HCT116 (cell line): Measurements from ENCODE around the gene LRRC3. TPM values are rescaled to one million over a fixed set of nuclear protein-coding genes. Genes with fewer than 3 reads are reported as not detected.

Source experiments
- ATAC-seq: fragments of 200-7000 bp; cut with Tn5 transposase; 2 replicates; pipeline ENCODE4 v1.9.1; 2020; ENCODE audit warnings: mild to moderate bottlenecking, moderate library complexity
- BruUV-seq: library from RNA; stranded (reverse); fragments of 400-500 nt; replicated peaks from 2 replicates; lab custom pipeline; 2021; lab: Mats Ljungman, UMichigan
- CTCF ChIA-PET: fragments of 300-600 bp; sonication (Branson Sonifier 250); formaldehyde crosslinking; loops from one replicate; lab custom pipeline; 2021; ENCODE audit warnings: antibody characterized with exemption; lab: Charles Lee
- POLR2A ChIA-PET: fragments of 300-600, 350-600 bp; sonication (Branson Sonifier 250); formaldehyde crosslinking; loops from one replicate; lab custom pipeline; 2021; ENCODE audit warnings: antibody characterized with exemption; lab: Charles Lee
- RAD21 ChIA-PET, 2 experiments: fragments of 300-600 bp; sonication (Branson Sonifier 250); formaldehyde crosslinking; loops; one replicate each; lab custom pipeline; 2023; ENCODE audit warnings: low total read pairs in 2 of 2; ENCODE audit not compliant: uncharacterized antibody in 2 of 2, unreplicated experiment in 2 of 2, low non-redundant PET in 1 of 2; lab: Charles Lee
- DNase-seq: peaks from one replicate; pipeline ENCODE4 v3.0.0-alpha.2; 2010; ENCODE audit warnings: low read depth, low spot score
- H2AFZ ChIP-seq: fragments of 200-600 bp; shearing (Covaris generic), sonication (generic); 2 replicates; pipeline ENCODE4 v1.6.1; 2017; ENCODE audit warnings: low read depth, mixed run types, mixed read lengths, antibody characterized with exemption, low read length; ENCODE audit not compliant: poor library complexity, severe bottlenecking
- H3K27ac ChIP-seq: 2 replicates; pipeline ENCODE4 v1.5.1; 2012; ENCODE audit warnings: low read depth, low read length
- H3K27me3 ChIP-seq: fragments of 200-600 bp; sonication (generic); 2 replicates; pipeline ENCODE4 v1.6.1; 2016; ENCODE audit warnings: mixed run types, low read length, mixed read lengths; ENCODE audit not compliant: insufficient read depth
- H3K36me3 ChIP-seq, 2 experiments: fragments of 200-500 bp in 1 of 2; fragments of 200-600 bp in 1 of 2; sonication (Bioruptor generic) in 1 of 2; sonication (generic) in 1 of 2; 2 replicates each; pipeline versions ENCODE4 v1.5.1 to v1.6.1; 2014 to 2016; ENCODE audit warnings: low read length in 2 of 2, inconsistent platforms in 1 of 2, mixed read lengths in 1 of 2, mixed run types in 1 of 2; ENCODE audit not compliant: insufficient read depth in 2 of 2, control insufficient read depth in 1 of 2
- H3K4me1 ChIP-seq, 2 experiments: fragments of 200-600 bp in 1 of 2; sonication (generic) in 1 of 2; 2 replicates each; pipeline versions ENCODE4 v1.5.1 to v1.6.1; 2012 to 2017; ENCODE audit warnings: low read length in 2 of 2, inconsistent platforms in 1 of 2, mild to moderate bottlenecking in 1 of 2, mixed read lengths in 1 of 2, mixed run types in 1 of 2, moderate library complexity in 1 of 2; ENCODE audit not compliant: insufficient read depth in 2 of 2, control insufficient read depth in 1 of 2
- H3K4me2 ChIP-seq: fragments of 200-600 bp; sonication (generic); 2 replicates; pipeline ENCODE4 v1.6.1; 2017; ENCODE audit warnings: mixed run types, low read length, mixed read lengths
- H3K4me3 ChIP-seq, 2 experiments: fragments of 200-600 bp in 1 of 2; sonication (generic) in 1 of 2; replicated peaks in 1 of 2; 2 replicates each; pipeline ENCODE4 v1.5.1; 2011 to 2016; ENCODE audit warnings: low read length in 2 of 2, control low read depth in 1 of 2, low read depth in 1 of 2, mild to moderate bottlenecking in 1 of 2, mixed read lengths in 1 of 2, mixed run types in 1 of 2
- H3K79me2 ChIP-seq: fragments of 200-600 bp; sonication (generic); 2 replicates; pipeline ENCODE4 v1.6.1; 2017; ENCODE audit warnings: mild to moderate bottlenecking, mixed run types, low read length, moderate library complexity, mixed read lengths; ENCODE audit not compliant: insufficient read depth
- H3K9ac ChIP-seq: fragments of 200-600 bp; sonication (generic); 2 replicates; pipeline ENCODE4 v1.6.1; 2016; ENCODE audit warnings: low read length, mixed read lengths
- H3K9me2 ChIP-seq: fragments of 200-600 bp; sonication (generic), shearing (Covaris generic); 2 replicates; pipeline ENCODE4 v1.6.1; 2017; ENCODE audit warnings: mixed run types, mild to moderate bottlenecking, moderate library complexity; ENCODE audit not compliant: insufficient read depth
- H3K9me3 ChIP-seq, 2 experiments: fragments of 200-500 bp in 1 of 2; fragments of 200-600 bp in 1 of 2; sonication (Bioruptor generic) in 1 of 2; sonication (generic) in 1 of 2; 2 replicates each; pipeline ENCODE4 v1.6.1; 2014 to 2017; ENCODE audit warnings: low read length in 2 of 2, mixed read lengths in 2 of 2, inconsistent platforms in 1 of 2, low read depth in 1 of 2, mild to moderate bottlenecking in 1 of 2, mixed run types in 1 of 2, moderate library complexity in 1 of 2; ENCODE audit not compliant: control insufficient read depth in 1 of 2, insufficient read depth in 1 of 2
- H4K20me1 ChIP-seq: fragments of 200-600 bp; sonication (generic), shearing (Covaris generic); 2 replicates; pipeline ENCODE4 v1.6.1; 2017; ENCODE audit warnings: mixed run types, mild to moderate bottlenecking, moderate library complexity; ENCODE audit not compliant: insufficient read depth
- CBX3 ChIP-seq: IDR thresholded peaks from 2 replicates; pipeline ENCODE4 v1.6.1; 2012; ENCODE audit warnings: low read depth
- CEBPB ChIP-seq: IDR thresholded peaks from 2 replicates; pipeline ENCODE4 v1.6.1; 2012; ENCODE audit warnings: low read depth
- EZH2phosphoT487 ChIP-seq: fragments of 200-600 bp; IDR thresholded peaks from 2 replicates; pipeline ENCODE4 v1.6.1; 2018; ENCODE audit warnings: antibody characterized with exemption, borderline replicate concordance
- JUND ChIP-seq: IDR thresholded peaks from 2 replicates; pipeline ENCODE4 v1.6.1; 2012
- RAD21 ChIP-seq: IDR thresholded peaks from 2 replicates; pipeline ENCODE4 v1.6.1; 2012; ENCODE audit warnings: low read depth, mild to moderate bottlenecking
- SIN3A ChIP-seq: IDR thresholded peaks from 2 replicates; pipeline ENCODE4 v1.6.1; 2012; ENCODE audit warnings: low read depth
- TCF7L2 ChIP-seq: IDR thresholded peaks from 2 replicates; pipeline ENCODE4 v1.7.0; 2011; ENCODE audit warnings: borderline replicate concordance, inconsistent platforms; ENCODE audit not compliant: insufficient read depth, insufficient read length; ENCODE audit errors: extremely low read depth
- ZNF274 ChIP-seq: fragments of 200-500 bp; sonication (Bioruptor generic); IDR thresholded peaks from 2 replicates; pipeline ENCODE4 v1.6.1; 2014; ENCODE audit warnings: mild to moderate bottlenecking, low read depth, low read length, inconsistent platforms
- intact Hi-C: fragments of 100-400 bp; cut with micrococcal nuclease; formaldehyde crosslinking; loops from 2 replicates; pipeline ENCODE4 v1.10.0; 2022
- total RNA-seq: library from RNA; stranded (reverse); gene quantifications from one replicate; pipeline ENCODE4 v1.2.1, GENCODE V29; 2021; ENCODE audit not compliant: unreplicated experiment
- TF ChIP-seq, protein P1 (sequence below): IDR thresholded peaks from 2 replicates; pipeline ENCODE4 v1.6.1; 2012; ENCODE audit warnings: low read depth
- TF ChIP-seq, protein P2 (sequence below): IDR thresholded peaks from 2 replicates; pipeline ENCODE4 v1.6.1; 2012

LRRC3 gene
- total RNA-seq, 1 experiment from 2014 or later, result 7.5 TPM

DNA sequence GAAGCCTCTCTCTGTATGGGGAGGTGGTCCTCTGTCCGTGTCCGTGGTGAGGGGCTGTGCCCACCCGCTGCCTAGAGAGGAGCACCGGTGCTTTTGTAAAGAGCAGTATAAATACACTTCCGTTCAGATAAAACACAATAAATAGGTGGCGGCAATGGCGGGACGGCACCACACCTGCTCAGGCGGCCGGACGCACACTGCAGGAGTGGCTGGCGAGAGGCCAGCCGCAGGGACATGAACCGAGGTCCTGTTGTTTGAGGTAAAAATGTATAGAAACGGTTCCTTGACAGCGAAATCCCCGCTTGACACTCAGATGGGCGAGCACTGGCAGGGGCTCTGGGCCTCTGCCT lies 43.9 kb downstream of the LRRC3 start (continued):
- TF ChIP-seq, protein P1, sequence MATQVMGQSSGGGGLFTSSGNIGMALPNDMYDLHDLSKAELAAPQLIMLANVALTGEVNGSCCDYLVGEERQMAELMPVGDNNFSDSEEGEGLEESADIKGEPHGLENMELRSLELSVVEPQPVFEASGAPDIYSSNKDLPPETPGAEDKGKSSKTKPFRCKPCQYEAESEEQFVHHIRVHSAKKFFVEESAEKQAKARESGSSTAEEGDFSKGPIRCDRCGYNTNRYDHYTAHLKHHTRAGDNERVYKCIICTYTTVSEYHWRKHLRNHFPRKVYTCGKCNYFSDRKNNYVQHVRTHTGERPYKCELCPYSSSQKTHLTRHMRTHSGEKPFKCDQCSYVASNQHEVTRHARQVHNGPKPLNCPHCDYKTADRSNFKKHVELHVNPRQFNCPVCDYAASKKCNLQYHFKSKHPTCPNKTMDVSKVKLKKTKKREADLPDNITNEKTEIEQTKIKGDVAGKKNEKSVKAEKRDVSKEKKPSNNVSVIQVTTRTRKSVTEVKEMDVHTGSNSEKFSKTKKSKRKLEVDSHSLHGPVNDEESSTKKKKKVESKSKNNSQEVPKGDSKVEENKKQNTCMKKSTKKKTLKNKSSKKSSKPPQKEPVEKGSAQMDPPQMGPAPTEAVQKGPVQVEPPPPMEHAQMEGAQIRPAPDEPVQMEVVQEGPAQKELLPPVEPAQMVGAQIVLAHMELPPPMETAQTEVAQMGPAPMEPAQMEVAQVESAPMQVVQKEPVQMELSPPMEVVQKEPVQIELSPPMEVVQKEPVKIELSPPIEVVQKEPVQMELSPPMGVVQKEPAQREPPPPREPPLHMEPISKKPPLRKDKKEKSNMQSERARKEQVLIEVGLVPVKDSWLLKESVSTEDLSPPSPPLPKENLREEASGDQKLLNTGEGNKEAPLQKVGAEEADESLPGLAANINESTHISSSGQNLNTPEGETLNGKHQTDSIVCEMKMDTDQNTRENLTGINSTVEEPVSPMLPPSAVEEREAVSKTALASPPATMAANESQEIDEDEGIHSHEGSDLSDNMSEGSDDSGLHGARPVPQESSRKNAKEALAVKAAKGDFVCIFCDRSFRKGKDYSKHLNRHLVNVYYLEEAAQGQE, result no peak
- TF ChIP-seq CEBPB (no peak), CBX3 (no peak), ZNF274 (no peak), EZH2phosphoT487 (no peak), SIN3A (no peak), JUND (no peak), RAD21 (no peak), TCF7L2 (no peak)
- TF ChIP-seq, protein P2, sequence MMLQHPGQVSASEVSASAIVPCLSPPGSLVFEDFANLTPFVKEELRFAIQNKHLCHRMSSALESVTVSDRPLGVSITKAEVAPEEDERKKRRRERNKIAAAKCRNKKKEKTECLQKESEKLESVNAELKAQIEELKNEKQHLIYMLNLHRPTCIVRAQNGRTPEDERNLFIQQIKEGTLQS, result no peak
- TF ChIP-seq, all 23 proteins: peak for 0

DNA sequence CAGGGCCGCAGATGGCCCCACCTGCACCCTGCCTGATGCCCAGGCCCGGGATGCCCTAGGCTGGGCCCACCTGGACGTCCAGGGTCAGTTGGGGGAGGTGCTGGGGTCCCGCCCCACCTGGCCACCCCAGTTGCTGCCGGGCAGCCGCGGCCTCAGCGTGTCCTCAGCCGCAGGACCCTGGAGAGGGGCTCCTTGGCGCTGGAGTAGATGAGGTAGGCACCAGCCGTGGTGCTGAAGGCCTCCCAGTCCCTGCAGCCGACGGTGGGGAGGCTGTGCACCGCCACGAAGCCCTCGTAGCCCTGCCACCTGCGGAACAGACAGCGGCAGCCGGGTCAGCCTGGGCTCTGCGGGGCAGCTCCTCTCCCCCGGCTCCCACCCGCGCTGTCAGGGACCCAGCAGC lies 44.3 kb downstream of the LRRC3 start:
- POLR2A ChIA-PET, result no interaction called here
- Histone ChIP-seq H3K9ac (no peak overlapping the region), H3K27me3 (peaks cover 19% of the 10 kb centered on the region; the same call in 1 of the 2 replicates), H2AFZ (no peak overlapping the region), H3K27ac (no peak overlapping the region), H4K20me1 (no peaks in the 10 kb centered on the region), H3K4me3 (no peak overlapping the region), H3K9me2 (no peaks in the 10 kb centered on the region), H3K36me3 (no peaks in the 10 kb centered on the region), H3K79me2 (no peaks in the 10 kb centered on the region), H3K4me2 (no peak overlapping the region), H3K9me3 (no peaks in the 10 kb centered on the region), H3K4me1 (no peaks in the 10 kb centered on the region)
- RAD21 ChIA-PET, result no interaction called here
- TF ChIP-seq CBX3, result no peak
- intact Hi-C loops, result no loop called here
- no TSS peak for BruUV-seq
- ATAC-seq (no peak), DNase-seq (no peak)
- CTCF ChIA-PET, result no interaction called here
